ENCODE data around the gene SHANK1.
"Not testable (repeated sequence)": the region's sequence is repeated elsewhere in the genome, so short reads cannot be mapped to it uniquely, and the experiment has no call there.

The SHANK1 gene

DNA sequence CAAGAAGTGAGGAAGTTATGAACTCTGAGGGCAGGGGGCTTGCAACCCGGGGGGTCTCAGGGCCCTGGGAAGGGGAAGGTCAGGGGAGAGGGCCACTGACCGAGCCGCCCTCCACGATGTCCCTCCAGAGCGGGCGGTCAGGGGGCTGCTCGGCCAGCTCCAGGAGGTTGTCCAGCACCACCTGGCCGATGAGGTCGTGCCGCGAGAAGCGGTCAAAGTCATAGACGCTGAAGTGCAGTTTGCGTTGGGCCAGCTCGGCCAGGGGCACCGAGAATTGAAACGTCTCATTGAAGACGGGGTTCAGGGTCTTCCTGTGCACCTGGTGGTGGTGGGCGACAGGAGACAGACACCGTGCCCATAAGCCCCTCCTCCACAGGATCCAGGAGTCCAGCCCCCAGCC lies 90.4 kb downstream of the SHANK1 start:
- no peak overlapping the region for H3K4me3 ChIP-seq (ENCODE audit: low read depth, low read length)
- no peak for DNase-seq (ENCODE audit: low read depth, low spot score)
- ChIA-PET CTCF (no interaction called here), POLR2A (interaction anchor here (0.7 kb wide), 1 partner anchor 260 kb away, joined by 4 read pairs; no protein-coding TSS in a partner anchor)
- TF ChIP-seq, protein P1, sequence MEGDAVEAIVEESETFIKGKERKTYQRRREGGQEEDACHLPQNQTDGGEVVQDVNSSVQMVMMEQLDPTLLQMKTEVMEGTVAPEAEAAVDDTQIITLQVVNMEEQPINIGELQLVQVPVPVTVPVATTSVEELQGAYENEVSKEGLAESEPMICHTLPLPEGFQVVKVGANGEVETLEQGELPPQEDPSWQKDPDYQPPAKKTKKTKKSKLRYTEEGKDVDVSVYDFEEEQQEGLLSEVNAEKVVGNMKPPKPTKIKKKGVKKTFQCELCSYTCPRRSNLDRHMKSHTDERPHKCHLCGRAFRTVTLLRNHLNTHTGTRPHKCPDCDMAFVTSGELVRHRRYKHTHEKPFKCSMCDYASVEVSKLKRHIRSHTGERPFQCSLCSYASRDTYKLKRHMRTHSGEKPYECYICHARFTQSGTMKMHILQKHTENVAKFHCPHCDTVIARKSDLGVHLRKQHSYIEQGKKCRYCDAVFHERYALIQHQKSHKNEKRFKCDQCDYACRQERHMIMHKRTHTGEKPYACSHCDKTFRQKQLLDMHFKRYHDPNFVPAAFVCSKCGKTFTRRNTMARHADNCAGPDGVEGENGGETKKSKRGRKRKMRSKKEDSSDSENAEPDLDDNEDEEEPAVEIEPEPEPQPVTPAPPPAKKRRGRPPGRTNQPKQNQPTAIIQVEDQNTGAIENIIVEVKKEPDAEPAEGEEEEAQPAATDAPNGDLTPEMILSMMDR (IDR thresholded peaks at IDR 0.05; ENCODE audit: insufficient read depth, low read length, missing control alignments), result no peak

DNA sequence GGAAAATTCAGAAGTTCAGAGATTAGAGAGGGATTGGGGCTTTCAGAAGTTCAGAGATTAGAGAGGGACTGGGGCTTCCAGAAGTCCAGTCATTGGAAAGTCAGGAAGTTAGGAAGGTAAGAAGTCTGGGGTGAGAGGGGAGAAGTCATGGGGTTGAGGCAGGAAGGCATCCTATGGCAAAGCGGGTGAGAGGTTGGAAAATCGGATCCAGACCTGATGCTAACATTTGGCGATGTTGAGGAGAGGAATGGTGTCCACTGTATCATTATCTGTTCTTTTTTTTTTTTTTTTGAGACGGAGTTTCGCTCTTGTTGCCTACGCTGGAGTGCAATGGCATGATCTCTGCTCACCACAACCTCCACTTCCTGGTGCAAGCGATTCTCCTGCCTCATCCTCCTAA lies 91.1 kb downstream of the SHANK1 start:
- H3K4me3 ChIP-seq (ENCODE audit: low read depth, low read length), result no peak overlapping the region
- ChIA-PET CTCF (no interaction called here), POLR2A (interaction anchor here (0.7 kb wide), 1 partner anchor 259 kb away, joined by 4 read pairs; no protein-coding TSS in a partner anchor)
- TF ChIP-seq, protein P1 (IDR thresholded peaks at IDR 0.05; ENCODE audit: insufficient read depth, low read length, missing control alignments), result no peak
- no peak for DNase-seq (ENCODE audit: low read depth, low spot score)

DNA sequence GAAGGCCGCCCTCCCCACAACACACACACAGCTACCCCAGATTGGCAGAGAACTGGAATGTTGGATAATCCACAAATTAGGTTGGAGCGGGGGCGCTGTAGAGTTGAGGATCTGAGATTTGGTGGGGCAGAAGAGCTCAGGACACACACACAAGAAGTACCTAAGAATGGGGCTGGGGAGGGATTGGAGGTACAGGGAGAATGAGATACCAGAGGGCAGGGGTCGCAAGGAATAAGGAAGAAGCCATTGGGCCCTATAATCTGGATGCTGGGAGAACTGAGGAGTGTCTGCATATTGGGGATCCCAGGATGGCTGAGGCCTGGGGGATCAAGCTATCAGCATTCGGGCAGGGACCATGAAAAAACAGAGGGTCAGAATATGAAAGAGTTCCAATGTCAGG lies 91.5 kb downstream of the SHANK1 start:
- DNase-seq (ENCODE audit: low read depth, low spot score), result no peak
- no peak overlapping the region for H3K4me3 ChIP-seq (ENCODE audit: low read depth, low read length)
- TF ChIP-seq, protein P1 (IDR thresholded peaks at IDR 0.05; ENCODE audit: insufficient read depth, low read length, missing control alignments), result no peak
- ChIA-PET POLR2A (no interaction called here), CTCF (no interaction called here)

DNA sequence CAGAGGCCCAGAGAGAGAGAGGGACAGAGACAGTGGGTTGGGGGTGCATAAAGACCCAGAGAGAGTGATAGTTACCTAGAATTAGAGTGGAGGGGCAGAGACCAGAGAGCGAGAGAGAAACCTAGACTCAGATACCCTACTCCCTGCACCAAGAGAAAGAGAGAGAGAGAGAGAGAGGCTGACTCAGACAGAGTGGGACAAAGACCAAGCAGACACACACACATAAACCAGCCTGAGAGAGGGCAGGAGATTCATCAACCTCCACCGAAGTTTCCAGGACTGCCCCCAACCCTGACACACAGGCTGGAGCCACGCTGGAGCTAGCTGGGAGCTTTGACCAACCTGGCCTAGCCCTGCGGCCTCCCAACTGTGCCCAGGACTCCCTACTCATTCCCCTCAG lies 92.8 kb downstream of the SHANK1 start:
- no peak for DNase-seq (ENCODE audit: low read depth, low spot score)
- CTCF ChIA-PET, result no interaction called here
- POLR2A ChIA-PET, result no interaction called here
- TF ChIP-seq, protein P1 (IDR thresholded peaks at IDR 0.05; ENCODE audit: insufficient read depth, low read length, missing control alignments), result no peak
- no peak overlapping the region for H3K4me3 ChIP-seq (ENCODE audit: low read depth, low read length)

DNA sequence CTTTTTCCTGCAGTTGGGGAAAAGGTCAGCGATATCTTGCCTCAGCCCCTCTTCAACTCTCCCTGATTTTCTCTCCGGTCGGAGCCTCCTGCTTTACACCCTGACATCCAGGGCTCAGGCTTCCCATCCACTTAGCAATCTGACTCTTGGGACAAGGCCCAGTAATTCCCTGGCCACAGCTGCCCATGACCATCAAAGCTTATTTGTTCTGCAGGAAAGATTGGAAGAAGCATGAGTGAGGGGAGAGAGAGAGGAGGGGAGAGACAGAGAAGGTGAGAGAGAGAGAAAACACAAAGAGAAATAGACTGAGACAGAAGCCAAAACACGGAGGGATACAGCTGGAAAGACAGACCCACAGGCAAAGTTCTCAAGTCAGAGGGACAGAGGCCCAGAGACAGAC lies 93.6 kb downstream of the SHANK1 start:
- H3K4me3 ChIP-seq (ENCODE audit: low read depth, low read length), result no peak overlapping the region
- TF ChIP-seq, protein P1 (IDR thresholded peaks at IDR 0.05; ENCODE audit: insufficient read depth, low read length, missing control alignments), result no peak
- CTCF ChIA-PET, result no interaction called here
- POLR2A ChIA-PET, result no interaction called here
- DNase-seq (ENCODE audit: low read depth, low spot score), result no peak

DNA sequence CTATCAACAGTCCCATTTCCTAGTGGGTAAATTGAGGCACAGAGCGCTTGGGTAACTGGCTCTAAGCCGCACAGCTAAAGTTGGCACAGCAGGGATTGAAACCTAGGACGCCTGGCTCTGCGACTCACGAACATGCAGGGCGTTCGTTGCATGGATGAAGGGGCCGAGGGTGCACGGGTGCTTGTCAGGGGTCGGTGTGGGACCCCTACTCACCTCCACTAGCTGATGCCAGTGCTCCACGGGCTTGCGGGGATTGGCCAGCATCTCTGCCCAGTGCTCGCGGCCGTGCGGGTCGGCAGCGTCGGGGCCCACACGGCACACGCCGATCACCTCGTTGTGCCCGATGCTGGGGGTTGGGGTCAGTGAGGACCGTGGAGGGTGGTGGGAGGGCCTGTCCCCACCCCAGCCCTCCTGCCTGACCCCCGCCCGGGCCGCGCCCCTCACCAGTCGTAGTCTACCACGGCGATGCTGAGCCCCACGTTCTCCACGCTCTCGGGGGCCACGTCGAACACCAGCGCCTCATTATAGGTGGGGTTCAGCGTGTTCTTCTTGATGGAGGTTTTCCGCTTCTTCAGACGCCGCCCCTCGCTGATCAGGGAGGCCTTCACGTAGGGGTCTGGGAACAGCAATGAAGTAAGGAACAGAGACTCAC lies 94.5 kb downstream of the SHANK1 start:
- POLR2A ChIA-PET, result no interaction called here

DNA sequence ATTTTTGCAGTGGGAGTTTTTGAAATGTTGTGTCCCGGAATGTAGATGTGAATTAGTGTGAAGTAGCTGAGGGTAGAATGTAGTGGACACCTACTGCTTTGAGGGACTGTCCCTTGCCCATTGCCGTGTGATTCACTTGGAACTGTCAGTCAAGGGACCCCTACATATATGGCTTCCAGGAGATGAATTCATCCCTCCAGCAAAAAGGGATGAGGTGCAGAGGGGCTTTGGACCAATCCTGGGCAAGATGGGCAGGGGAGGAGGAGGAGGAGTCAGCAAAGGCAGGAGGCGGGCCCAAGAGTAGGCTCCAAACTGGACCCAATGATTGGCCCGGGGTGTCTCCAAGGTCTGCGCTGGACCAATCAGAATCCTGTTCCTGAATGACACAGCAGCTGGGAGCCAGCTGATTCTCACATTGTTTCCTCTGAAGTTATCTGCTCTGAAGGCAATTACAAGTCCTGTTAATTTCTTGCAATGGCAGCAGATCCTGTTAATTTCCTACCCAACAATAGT lies 99.2 kb downstream of the SHANK1 start:
- POLR2A ChIA-PET; DNase-seq (ENCODE audit: low read depth, low spot score); CTCF ChIA-PET; H3K4me3 ChIP-seq (ENCODE audit: low read depth, low read length): not testable (repeated sequence)

More for the DNA sequence above, 94.5 kb downstream of the SHANK1 start:
- TF ChIP-seq, protein P1 (IDR thresholded peaks at IDR 0.05; ENCODE audit: insufficient read depth, low read length, missing control alignments), result no peak
- CTCF ChIA-PET, result no interaction called here
- no peak for DNase-seq (ENCODE audit: low read depth, low spot score)
- no peak overlapping the region for H3K4me3 ChIP-seq (ENCODE audit: low read depth, low read length)

DNA sequence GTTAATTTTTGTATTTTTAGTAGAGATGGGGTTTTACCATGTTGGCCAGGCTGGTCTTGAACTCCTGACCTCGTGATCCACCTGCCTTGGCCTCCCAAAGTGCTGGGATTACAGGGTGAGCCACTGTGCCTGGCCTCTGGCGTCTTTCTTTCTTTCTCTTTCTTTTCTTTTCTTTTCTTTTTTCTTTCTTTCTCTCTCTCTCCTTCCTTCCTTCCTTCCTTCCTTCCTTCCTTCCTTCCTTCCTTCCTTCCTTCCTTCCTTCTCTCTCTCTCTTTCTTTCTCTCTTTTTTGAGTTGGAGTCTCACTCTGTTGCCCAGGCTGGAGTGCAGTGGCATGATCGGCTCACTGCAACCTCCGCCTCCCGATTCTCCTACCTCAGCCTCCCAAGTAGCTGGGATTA lies 100.4 kb downstream of the SHANK1 start:
- DNase-seq (ENCODE audit: low read depth, low spot score); H3K4me3 ChIP-seq (ENCODE audit: low read depth, low read length); POLR2A ChIA-PET; CTCF ChIA-PET: not testable (repeated sequence)

DNA sequence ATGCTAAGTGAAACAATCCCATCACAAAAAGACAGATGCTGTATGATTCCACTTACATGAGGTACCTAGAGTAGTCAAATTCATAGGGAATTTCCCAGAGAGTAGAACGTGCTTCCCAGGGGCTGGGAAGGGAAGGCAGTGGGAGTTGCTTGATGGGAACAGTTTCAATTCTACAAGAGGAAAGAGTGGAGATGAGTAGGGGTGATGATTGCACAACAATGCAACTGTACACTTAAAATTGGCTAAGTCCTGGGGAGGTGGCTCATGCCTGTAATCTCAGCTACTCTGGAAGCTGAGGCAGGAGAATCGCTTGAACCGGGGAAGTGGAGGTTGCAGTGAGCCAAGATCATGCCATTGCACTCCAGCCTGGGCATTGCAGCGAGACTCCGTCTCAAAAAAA lies 101.2 kb downstream of the SHANK1 start:
- CTCF ChIA-PET, result not testable (repeated sequence)

More for the DNA sequence above, 101.2 kb downstream of the SHANK1 start:
- DNase-seq (ENCODE audit: low read depth, low spot score); POLR2A ChIA-PET; H3K4me3 ChIP-seq (ENCODE audit: low read depth, low read length): not testable (repeated sequence)

Measured in AG04449 (cell line).